HG03045 (cell line): ENCODE data around the gene SHISAL1.

Source experiments
- ATAC-seq: cut with Tn5 transposase; IDR thresholded peaks from one replicate; pipeline ENCODE4 v1.9.1; 2021; ENCODE audit warnings: mild to moderate bottlenecking, moderate library complexity; ENCODE audit not compliant: unreplicated experiment

The SHISAL1 gene

GRCh38 chr22:44197271-44197670, 115.5 kb downstream of the SHISAL1 start:
- no peak for ATAC-seq

- no peak for ATAC-seq
These were observed 116.0 kb downstream of the SHISAL1 start for GRCh38 chr22:44196731-44197131.

- no peak for ATAC-seq
These were observed 116.5 kb downstream of the SHISAL1 start for GRCh38 chr22:44196241-44196640.

GRCh38 chr22:44195189-44195871, 117.4 kb downstream of the SHISAL1 start:
- ATAC-seq, result no peak

- no peak for ATAC-seq
These were observed 118.2 kb downstream of the SHISAL1 start for GRCh38 chr22:44194569-44194968.
